ENCODE results near the gene PTCH2. TPM values are rescaled to one million over a fixed set of nuclear protein-coding genes. Genes with fewer than 3 reads are reported as not detected.
A peak's percentile ranks its signal among the peaks of the same experiment; 100 is the strongest.
"Not testable (repeated sequence)": the region's sequence is repeated elsewhere in the genome, so short reads cannot be mapped to it uniquely, and the experiment has no call there.

Gene PTCH2
- total RNA-seq, 1 donor from 2014 or later, result 0.82 TPM

- FAIRE-seq, result no peak
- no peak for DNase-seq (ENCODE audit: low spot score in 2 of 2)
Observed at GRCh38 chr1:44820328-44821239, 22.5 kb downstream of the PTCH2 start.

GRCh38 chr1:44819608-44820327, 23.3 kb downstream of the PTCH2 start:
- FAIRE-seq (no peak), DNase-seq (ENCODE audit: low spot score in 2 of 2) (peak; percentile 74 to 82)

- DNase-seq (ENCODE audit: low spot score in 2 of 2), result no peak
- FAIRE-seq, result no peak
Observed at GRCh38 chr1:44819196-44819607, 23.9 kb downstream of the PTCH2 start.

- FAIRE-seq (no peak), DNase-seq (ENCODE audit: low spot score in 2 of 2) (no peak)
Observed at GRCh38 chr1:44817771-44818495, 25.1 kb downstream of the PTCH2 start.

- FAIRE-seq (no peak), DNase-seq (ENCODE audit: low spot score in 2 of 2) (no peak)
Observed at GRCh38 chr1:44817307-44817706, 25.7 kb downstream of the PTCH2 start.

- not testable (repeated sequence) for FAIRE-seq; DNase-seq (ENCODE audit: low spot score in 2 of 2)
Observed at GRCh38 chr1:44815926-44816325, 27.1 kb downstream of the PTCH2 start.

GRCh38 chr1:44812822-44813543, 30.1 kb downstream of the PTCH2 start:
- FAIRE-seq, result no peak
- DNase-seq (ENCODE audit: low spot score in 2 of 2), result peak in 1 of 2 donors; percentile 49

GRCh38 chr1:44811234-44811633, 31.8 kb downstream of the PTCH2 start:
- FAIRE-seq, result no peak
- DNase-seq (ENCODE audit: low spot score in 2 of 2), result peak in 1 of 2 donors; percentile 12

GRCh38 chr1:44810762-44811105, 32.3 kb downstream of the PTCH2 start:
- DNase-seq (ENCODE audit: low spot score in 2 of 2); FAIRE-seq: not testable (repeated sequence)

GRCh38 chr1:44810101-44810761, 32.8 kb downstream of the PTCH2 start:
- no peak for FAIRE-seq
- no peak for DNase-seq (ENCODE audit: low spot score in 2 of 2)

- FAIRE-seq (no peak), DNase-seq (ENCODE audit: low spot score in 2 of 2) (no peak)
Observed at GRCh38 chr1:44808938-44809917, 33.8 kb downstream of the PTCH2 start.

GRCh38 chr1:44808063-44808937, 34.8 kb downstream of the PTCH2 start, which contains the start of gene BTBD19:
Gene BTBD19, plus strand, starts transcription at chr1:44808523. Its CDS starts 298 bp downstream, at chr1:44808821.
- DNase-seq (ENCODE audit: low spot score in 2 of 2), result peak; percentile 85 to 87
- FAIRE-seq, result no peak

GRCh38 chr1:44807364-44808062, 35.5 kb downstream of the PTCH2 start:
- FAIRE-seq, result no peak
- peak; percentile 74 to 75 for DNase-seq (ENCODE audit: low spot score in 2 of 2)

GRCh38 chr1:44806704-44807363, 36.2 kb downstream of the PTCH2 start, which contains the start of gene DYNLT4:
Gene DYNLT4, minus strand, starts transcription at chr1:44807351. Its CDS starts 683 bp downstream, at chr1:44806668.
- DNase-seq (ENCODE audit: low spot score in 2 of 2) (no peak), FAIRE-seq (no peak)

- FAIRE-seq (no peak), DNase-seq (ENCODE audit: low spot score in 2 of 2) (no peak)
Observed at GRCh38 chr1:44806025-44806703, 36.9 kb downstream of the PTCH2 start.

All from frontal cortex (tissue), 4 donors.